Mammary epithelial cell (primary cell): ENCODE measurements around the gene CBFA2T3.

Source experiments
- EZH2 ChIP-seq: IDR thresholded peaks from 2 replicates; pipeline ENCODE4 v1.6.1; 2012; ENCODE audit warnings: low read length, inconsistent platforms, borderline replicate concordance
- TF ChIP-seq, protein P1 (sequence below), 2 donors: IDR thresholded peaks in 1 of 2; conservative IDR thresholded peaks in 1 of 2; 2 replicates each; pipeline ENCODE4 v1.5.1; 2011 to 2012; ENCODE audit warnings: inconsistent platforms in 2 of 2, low read length in 2 of 2, mild to moderate bottlenecking in 2 of 2, control low read depth in 1 of 2, low read depth in 1 of 2; ENCODE audit not compliant: insufficient read depth in 1 of 2; ENCODE audit errors: extremely low read depth in 1 of 2

DNA sequence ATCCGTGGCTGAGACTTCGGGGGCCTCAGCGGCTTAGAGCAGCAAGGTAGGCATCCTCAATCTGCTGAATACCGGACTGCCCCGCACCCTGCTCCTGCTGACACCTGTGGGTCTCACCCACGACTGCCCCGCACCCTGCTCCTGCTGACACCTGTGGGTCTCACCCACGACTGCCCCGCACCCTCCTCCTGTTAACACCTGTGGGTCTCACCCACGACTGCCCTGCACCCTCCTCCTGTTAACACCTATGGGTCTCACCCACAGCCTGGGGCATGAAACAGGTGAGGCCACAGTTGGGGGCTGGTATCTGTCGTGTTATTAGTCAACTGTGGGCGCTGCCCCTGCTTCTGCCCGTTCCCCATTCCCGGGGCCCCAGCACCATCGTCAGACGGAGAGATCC, 74.3 kb downstream of the CBFA2T3 start:
- no peak for TF ChIP-seq EZH2
- TF ChIP-seq, protein P1, sequence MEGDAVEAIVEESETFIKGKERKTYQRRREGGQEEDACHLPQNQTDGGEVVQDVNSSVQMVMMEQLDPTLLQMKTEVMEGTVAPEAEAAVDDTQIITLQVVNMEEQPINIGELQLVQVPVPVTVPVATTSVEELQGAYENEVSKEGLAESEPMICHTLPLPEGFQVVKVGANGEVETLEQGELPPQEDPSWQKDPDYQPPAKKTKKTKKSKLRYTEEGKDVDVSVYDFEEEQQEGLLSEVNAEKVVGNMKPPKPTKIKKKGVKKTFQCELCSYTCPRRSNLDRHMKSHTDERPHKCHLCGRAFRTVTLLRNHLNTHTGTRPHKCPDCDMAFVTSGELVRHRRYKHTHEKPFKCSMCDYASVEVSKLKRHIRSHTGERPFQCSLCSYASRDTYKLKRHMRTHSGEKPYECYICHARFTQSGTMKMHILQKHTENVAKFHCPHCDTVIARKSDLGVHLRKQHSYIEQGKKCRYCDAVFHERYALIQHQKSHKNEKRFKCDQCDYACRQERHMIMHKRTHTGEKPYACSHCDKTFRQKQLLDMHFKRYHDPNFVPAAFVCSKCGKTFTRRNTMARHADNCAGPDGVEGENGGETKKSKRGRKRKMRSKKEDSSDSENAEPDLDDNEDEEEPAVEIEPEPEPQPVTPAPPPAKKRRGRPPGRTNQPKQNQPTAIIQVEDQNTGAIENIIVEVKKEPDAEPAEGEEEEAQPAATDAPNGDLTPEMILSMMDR (conservative IDR thresholded peaks at IDR 0.05 in 1 of 2, IDR thresholded peaks at IDR 0.05 in 1 of 2; ENCODE audit: extremely low read depth in 1 of 2, insufficient read depth in 1 of 2, low read depth in 1 of 2, low read length in 2 of 2) = no peak
